Activated CD8-positive, alpha-beta memory T cell treated with anti-CD3 and anti-CD28 coated beads, Interleukin-2, amount 50 U/mL, for 1 hour (primary cell): ENCODE results near the gene SLCO3A1.

Experiments
- DNase-seq: peaks from one replicate; pipeline ENCODE4 v3.0.0-alpha.2; 2020; ENCODE audit errors: extremely low read depth

The SLCO3A1 gene

DNA sequence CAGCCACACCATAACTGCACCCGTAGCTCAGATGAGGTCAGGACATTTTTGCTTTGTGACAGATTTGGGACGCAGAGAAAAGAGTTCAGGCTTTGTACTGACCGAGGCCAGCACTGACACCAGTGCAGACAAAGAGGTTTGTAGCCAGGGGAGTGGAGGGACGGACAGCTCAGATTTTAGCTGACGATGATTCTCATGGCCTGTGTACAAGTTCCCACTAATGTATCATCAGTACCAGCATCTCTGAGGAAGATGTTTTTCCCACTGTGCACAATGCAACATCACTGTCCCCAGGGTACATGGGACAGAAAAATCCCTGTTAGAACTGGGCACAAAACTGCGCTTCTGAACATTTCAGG lies 112.7 kb downstream of the SLCO3A1 start:
- DNase-seq, result no peak

DNA sequence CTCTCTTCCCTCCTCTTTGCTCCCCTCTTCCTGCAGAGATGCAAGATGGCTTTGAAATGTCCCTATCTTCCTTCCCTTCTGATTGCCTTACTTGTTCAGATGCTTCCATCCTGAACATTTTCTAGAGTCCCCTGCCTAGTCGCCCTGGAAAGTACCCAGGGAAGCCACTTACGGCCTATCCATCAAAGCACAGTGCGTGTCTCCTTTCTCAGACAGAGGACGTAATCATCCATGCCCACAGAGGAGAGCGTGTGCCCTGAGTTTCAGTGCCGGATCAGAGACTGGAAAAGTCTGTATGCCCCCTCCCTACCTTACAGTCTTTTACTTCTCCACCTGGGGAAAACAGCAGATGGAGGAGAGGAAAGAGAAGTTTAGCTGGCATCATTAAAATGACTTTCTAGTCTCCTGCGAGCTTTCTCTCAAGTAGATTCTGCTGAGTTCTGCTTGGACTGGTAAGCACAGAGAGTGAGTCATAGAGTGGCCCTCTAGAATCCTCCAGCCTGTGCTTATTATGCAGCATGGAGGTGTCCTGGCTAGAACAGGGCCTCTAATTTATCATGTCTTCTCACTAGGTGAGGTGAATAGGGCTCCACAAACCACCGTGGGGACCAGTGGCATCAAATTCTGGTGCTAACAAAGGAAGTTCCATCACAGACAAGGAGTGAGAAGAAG lies 114.6 kb downstream of the SLCO3A1 start:
- DNase-seq, result no peak

DNA sequence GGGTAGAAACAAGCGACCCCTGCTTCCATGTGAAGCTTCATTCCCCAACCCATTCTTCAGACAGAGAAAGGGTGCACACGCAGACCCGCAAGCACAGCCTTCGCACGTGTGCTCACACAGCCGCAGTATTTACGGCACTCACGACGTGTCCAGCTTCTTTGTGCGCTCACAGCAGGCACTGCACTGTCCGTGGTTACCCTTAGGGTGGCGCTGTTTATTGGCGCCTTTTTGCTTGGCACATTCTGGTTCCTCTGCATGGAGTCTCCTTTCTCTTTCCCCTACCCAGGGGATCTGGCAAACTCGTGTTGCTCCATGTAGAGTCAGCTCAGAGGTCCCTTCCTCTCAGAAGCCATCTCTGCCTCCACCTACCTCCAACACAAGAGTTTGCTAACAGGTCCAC lies 115.1 kb downstream of the SLCO3A1 start:
- DNase-seq, result no peak

- no peak for DNase-seq
Measured at GRCh38 chr15:91970142-91970541, 116.6 kb downstream of the SLCO3A1 start.

- DNase-seq, result no peak
Measured at GRCh38 chr15:91973481-91973880, 120.0 kb downstream of the SLCO3A1 start.

- no peak for DNase-seq
Measured at GRCh38 chr15:91974321-91974720, 120.8 kb downstream of the SLCO3A1 start.

DNA sequence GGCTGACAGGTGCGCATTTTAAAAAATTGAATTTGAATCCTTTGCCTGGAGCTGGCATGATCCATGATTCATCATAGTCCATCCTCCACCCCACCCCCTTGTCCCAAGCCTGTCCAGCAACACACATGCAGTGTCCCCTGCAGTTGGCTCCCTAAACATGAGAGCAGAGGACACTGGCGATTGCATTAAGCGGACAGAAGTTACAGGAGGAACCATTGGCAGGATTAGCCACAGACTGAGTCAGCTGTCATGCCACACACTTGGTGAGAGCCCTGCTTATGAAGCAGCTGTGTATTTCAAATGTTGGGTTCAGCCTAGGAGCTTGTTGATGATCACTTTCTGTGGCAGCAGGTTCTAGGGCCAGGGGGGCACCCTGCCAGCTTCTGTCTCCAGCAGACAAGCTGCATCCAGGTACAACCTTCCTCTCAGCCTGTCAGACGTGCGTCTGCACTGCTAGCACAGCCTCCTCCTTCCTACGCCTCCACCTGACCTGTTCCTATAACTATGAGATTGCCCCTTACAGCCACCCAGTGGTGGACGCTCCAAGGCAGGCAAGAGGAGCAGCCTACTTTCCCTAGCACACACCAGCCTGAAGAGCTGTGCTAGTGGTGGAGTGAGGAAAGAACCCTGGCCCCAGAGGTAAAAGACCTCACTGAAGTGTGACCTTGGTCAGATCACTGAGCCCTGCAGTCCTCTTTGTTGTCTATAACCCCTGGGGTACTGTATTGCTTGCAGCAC lies 121.9 kb downstream of the SLCO3A1 start:
- DNase-seq, result no peak

GRCh38 chr15:91976966-91977365 lies 123.5 kb downstream of the SLCO3A1 start:
- no peak for DNase-seq

DNA sequence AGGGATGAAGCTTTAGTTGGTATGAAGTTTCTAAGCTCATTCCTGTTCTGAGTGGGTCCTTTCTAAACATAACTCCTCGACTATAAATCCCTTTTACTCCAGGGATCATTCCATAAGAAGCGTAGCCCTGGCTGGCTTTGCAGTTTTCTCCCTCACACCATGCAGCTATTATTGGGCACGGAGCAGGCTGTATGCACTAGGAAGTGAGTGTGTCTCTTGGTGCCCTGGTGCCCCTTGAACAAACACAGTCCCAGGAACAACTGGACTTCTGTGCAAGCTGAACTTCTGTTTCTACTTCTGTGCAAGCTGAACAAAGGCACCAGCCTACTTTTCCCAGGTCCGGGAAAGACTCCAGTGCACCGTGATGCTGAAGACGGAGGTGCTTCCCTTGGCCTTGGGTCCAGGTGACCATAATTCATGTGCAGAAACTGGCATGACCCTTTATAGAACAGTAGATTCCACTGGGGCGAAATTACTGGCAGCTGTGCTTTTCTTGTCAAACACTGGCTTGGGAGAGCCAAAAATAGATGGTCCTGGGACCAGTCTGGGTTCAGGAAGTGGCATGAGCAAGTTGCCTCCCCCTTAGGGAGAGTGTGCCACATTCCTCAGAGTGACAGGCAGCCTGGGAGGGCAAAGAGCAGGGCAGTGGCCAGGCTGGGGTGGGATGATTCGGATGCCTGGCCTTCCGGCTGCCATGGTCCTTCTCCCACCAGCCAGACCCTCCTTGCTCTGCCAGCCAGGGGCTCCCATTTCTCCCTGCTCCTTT lies 127.2 kb downstream of the SLCO3A1 start:
- DNase-seq, result no peak

DNA sequence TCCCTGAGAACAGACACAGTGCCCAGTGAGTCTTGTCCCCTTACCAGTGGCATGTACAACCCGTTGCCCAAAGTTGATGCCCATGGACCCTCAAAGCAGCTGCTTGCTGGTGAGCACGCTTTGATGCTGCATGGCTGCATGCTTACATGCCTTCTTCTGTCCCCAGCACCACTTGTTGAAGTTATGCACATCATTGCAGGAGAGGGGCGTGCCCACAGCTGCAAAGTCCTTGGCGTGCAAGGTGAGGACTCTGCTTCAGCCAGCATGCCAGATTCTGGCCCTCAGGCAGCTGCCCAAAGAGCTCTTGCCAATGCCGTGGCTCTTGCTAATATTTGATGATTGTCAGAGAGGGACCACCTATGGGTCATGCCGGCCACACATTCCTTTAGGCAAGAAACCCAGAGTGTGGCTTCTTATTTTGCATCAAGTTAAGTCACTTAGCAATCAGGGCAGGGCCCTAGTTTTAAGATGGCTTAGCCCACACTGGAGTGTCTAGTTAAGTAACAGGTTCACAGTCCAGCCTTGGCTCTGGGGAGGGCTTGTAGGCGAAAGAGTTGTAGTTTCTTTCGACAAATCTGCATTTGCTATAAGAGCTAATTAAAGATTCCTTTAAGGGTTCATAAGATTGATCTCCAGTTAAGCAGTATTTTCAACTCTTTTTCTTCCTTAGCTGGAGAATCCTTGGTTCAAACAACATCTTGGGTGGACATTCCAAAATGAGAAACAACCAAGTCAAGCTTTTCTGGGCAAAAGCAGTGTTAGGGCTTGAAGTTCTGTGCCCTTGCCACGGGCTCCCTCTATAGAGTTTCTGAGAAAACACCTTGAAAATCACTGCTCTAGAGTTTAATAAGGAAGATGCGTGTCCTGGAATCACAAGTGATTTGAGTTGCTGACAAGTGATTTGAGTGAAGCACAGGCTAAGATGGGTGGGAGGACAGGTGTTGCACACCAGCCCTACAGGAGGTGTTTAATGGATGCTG lies 128.6 kb downstream of the SLCO3A1 start:
- no peak for DNase-seq

DNA sequence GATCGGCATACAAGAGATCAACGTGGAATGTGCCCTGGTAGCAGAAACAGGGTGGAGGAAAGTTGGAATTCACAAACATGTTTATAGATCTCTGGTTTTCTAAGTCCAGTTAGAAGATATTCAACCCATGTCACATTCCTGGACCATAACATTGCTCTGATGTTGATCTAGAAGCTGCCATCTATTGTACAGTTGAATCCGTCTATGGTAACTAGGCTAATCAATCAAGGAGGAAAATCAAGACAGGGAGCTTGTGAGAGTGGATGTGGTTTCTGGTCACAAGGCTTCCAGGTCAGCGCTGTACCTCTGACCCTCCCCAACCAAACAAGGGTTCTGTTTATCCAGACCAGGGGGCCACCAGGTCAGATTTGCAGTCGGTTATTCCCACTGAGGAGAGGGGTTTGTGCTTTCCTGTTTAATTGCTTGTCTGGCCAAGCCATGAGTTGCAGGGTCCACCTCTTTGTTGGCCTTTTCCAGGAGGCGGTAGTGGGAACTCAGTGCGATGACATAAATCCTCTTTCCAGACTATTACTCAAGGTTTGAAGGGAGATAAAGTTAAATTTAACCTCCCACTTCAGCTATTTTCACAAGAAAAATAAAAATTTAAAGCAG lies 130.3 kb downstream of the SLCO3A1 start:
- DNase-seq, result no peak

DNA sequence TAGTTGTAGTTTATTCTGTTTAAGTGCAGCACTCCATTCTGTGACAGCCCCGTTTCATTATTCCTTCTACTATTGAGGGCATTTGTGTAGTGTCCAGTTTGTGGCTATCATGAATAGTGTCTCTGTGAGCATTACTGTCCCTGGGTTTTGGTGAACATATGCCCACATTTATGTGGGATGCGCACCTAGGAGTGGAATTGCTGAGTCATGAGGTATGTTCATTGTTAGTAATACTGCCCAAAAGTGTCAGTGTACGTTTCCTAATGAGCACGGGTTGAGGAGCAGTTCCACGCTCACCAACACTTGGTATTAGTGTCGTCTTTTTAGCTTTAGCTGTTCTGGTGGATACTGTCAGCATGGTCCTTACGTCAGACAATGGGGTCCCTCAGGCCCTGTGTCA lies 131.8 kb downstream of the SLCO3A1 start:
- no peak for DNase-seq

GRCh38 chr15:91988071-91988470 lies 134.6 kb downstream of the SLCO3A1 start:
- DNase-seq, result no peak

DNA sequence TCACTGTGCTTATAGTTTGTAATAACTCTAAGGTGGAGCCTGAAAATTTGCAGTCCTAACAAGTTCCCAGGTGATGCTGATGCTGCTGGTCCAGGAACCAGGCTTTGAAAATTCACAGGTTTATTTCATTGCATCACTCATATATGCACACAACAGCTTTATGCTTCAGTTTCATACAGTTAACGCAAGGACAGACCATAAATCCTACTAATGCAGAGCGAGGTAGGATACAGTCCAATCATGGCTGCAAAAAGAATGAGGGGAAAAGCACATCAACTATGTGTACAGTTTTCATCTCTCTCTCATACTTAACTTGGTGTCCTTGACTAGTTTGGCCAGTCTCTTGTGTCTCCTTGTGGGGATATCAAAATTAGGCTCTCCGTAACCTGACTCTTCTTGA lies 135.1 kb downstream of the SLCO3A1 start:
- DNase-seq, result no peak

- DNase-seq, result no peak
Measured at GRCh38 chr15:91989821-91990220, 136.3 kb downstream of the SLCO3A1 start.

- DNase-seq, result no peak
Measured at GRCh38 chr15:91992945-91993344, 139.4 kb downstream of the SLCO3A1 start.

GRCh38 chr15:91995146-91995545 lies 141.6 kb downstream of the SLCO3A1 start:
- no peak for DNase-seq

GRCh38 chr15:91997163-91997562 lies 143.7 kb downstream of the SLCO3A1 start:
- DNase-seq, result no peak

DNA sequence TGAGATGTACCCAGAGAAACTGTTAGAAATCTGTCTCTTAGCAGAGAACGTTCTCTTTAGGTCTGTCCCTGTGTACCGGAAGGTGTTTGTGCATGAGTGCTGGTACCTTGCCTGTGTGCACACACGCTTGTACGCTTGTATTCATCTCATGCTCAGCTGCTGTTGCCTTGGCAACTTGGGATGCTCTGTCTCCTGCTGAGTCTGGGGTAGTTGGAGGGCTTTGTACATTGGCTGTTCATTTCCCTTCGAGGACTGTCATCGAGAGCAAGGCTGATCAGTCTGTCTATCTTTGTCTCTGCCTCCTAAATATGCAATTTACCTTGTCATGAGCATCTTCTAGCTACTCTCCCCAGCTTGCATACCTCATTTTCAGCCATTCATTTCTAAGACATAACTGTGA lies 147.2 kb downstream of the SLCO3A1 start:
- no peak for DNase-seq

DNA sequence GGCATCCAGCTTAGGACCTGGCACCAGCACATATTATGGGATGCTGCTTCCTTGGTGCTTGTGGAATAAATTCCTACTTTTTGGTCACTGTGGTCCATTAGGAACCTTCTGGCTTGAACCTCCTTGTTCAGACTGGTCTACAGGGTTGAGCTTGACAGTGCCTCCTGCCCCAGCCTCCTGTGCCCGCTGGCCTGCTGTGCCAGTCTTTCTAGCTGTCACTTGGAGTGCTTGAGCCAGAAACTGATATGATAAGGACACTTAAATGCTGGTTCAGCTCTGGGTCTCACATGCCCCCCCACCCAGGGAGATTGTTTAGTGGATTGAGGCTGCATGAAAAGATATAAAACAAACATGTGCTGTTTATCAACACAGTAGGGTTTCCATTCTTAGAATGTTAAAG lies 147.8 kb downstream of the SLCO3A1 start:
- no peak for DNase-seq

GRCh38 chr15:92002666-92003065 lies 149.2 kb downstream of the SLCO3A1 start:
- DNase-seq, result no peak
